HepG2 (cell line): ENCODE measurements around the gene FAF1. TPM values are rescaled to one million over a fixed set of nuclear protein-coding genes. Genes with fewer than 3 reads are reported as not detected.

ENCODE experiments used
- ATAC-seq: fragments of 200-7000 bp; cut with Tn5 transposase; 3 replicates; pipeline ENCODE4 v1.9.1; 2020; ENCODE audit warnings: mild to moderate bottlenecking, moderate library complexity
- BruUV-seq: library from RNA; stranded (reverse); fragments of 400-500 nt; replicated peaks from 2 replicates; lab custom pipeline; 2021; lab: Mats Ljungman, UMichigan
- CTCF ChIA-PET: fragments of 300-600 bp; formaldehyde crosslinking; extraction: SDS; loops from one replicate; lab custom pipeline; 2021; ENCODE audit warnings: low total read pairs, inconsistent platforms, low intra/inter-chr PET ratio; lab: Yijun Ruan, JAX
- POLR2A ChIA-PET: fragments of 350-600 bp; sonication (Branson Sonifier 250); formaldehyde crosslinking; loops from one replicate; lab custom pipeline; 2020; ENCODE audit warnings: antibody characterized with exemption, inconsistent platforms; lab: Yijun Ruan, JAX
- DNase-seq: peaks from one replicate; pipeline ENCODE4 v3.0.0-alpha.2; 2015; ENCODE audit warnings: low spot score
- FAIRE-seq: peaks from 3 replicates; lab custom pipeline; 2011; peaks lifted over from hg19 to GRCh38; lab: Jason Lieb, UNC
- H2AFZ ChIP-seq: one replicate; pipeline ENCODE4 v1.6.1; 2011; ENCODE audit warnings: low read length, inconsistent platforms
- H3K27ac ChIP-seq: fragments of 300-600 bp; 3 replicates; pipeline ENCODE4 v1.8.0; 2011; ENCODE audit warnings: mixed run types, mild to moderate bottlenecking, mixed read lengths, low read length, inconsistent platforms; ENCODE audit not compliant: insufficient read depth; ENCODE audit errors: extremely low read length
- H3K27me3 ChIP-seq, 2 experiments: fragments of 200-600 bp in 1 of 2; 2 replicates in 1 of 2; 3 replicates in 1 of 2; pipeline versions ENCODE4 v1.6.0 to v1.8.0; 2011; ENCODE audit warnings: low read length in 2 of 2, mild to moderate bottlenecking in 2 of 2, moderate library complexity in 2 of 2, inconsistent platforms in 1 of 2; ENCODE audit not compliant: insufficient read depth in 2 of 2, control insufficient read depth in 1 of 2
- H3K36me3 ChIP-seq, 2 experiments: fragments of 200-600 bp in 1 of 2; replicated peaks in 1 of 2; 2 replicates in 1 of 2; 3 replicates in 1 of 2; pipeline versions ENCODE4 v1.5.1 to v1.8.0; 2011; ENCODE audit warnings: low read length in 2 of 2, inconsistent platforms in 1 of 2; ENCODE audit not compliant: insufficient read depth in 2 of 2, control insufficient read depth in 1 of 2
- H3K4me1 ChIP-seq: 2 replicates; pipeline ENCODE4 v1.5.1; 2012; ENCODE audit warnings: low read length, inconsistent platforms; ENCODE audit not compliant: insufficient read depth
- H3K4me2 ChIP-seq: 2 replicates; pipeline ENCODE4 v1.6.0; 2011; ENCODE audit warnings: low read depth, low read length, inconsistent platforms
- H3K4me3 ChIP-seq, 3 experiments: fragments of 200-600 bp in 1 of 3; sonication (generic), shearing (Covaris generic) in 1 of 3; replicated peaks in 1 of 3; 2 replicates each; pipeline ENCODE4 v1.5.1; 2011 to 2016; ENCODE audit warnings: low read length in 3 of 3, inconsistent platforms in 2 of 3, low read depth in 2 of 3, mild to moderate bottlenecking in 2 of 3, control low read depth in 1 of 3, mixed read lengths in 1 of 3; ENCODE audit not compliant: insufficient read depth in 1 of 3
- H3K79me2 ChIP-seq: one replicate; pipeline ENCODE4 v1.6.1; 2011; ENCODE audit warnings: low read length, inconsistent platforms; ENCODE audit not compliant: insufficient read depth
- H3K9ac ChIP-seq: 2 replicates; pipeline ENCODE4 v1.6.0; 2011; ENCODE audit warnings: mild to moderate bottlenecking, low read depth, low read length, inconsistent platforms; ENCODE audit not compliant: insufficient read depth
- H3K9me3 ChIP-seq: 2 replicates; pipeline ENCODE4 v1.5.1; 2012; ENCODE audit warnings: mild to moderate bottlenecking, low read length
- H4K20me1 ChIP-seq: 2 replicates; pipeline ENCODE4 v1.6.0; 2011; ENCODE audit warnings: inconsistent platforms, mild to moderate bottlenecking, low read length, moderate library complexity; ENCODE audit not compliant: insufficient read depth
- ELK4 ChIP-seq: sonication (generic); formaldehyde crosslinking; IDR thresholded peaks from 2 replicates; pipeline ENCODE4 v1.9.0; 2021; ENCODE audit warnings: missing genetic modification reagents, borderline replicate concordance
- FOXO1 ChIP-seq: sonication (generic); formaldehyde crosslinking; IDR thresholded peaks from 2 replicates; pipeline ENCODE4 v1.4.0; 2020; ENCODE audit warnings: missing genetic modification reagents
- IRF9 ChIP-seq: sonication (generic); formaldehyde crosslinking; IDR thresholded peaks from 2 replicates; pipeline ENCODE4 v1.8.0; 2022; ENCODE audit warnings: missing genetic modification reagents, mild to moderate bottlenecking, borderline replicate concordance
- JARID2 ChIP-seq: sonication (generic); formaldehyde crosslinking; IDR thresholded peaks from 2 replicates; pipeline ENCODE4 v1.8.1; 2023; ENCODE audit warnings: missing genetic modification reagents, inconsistent platforms; ENCODE audit not compliant: insufficient replicate concordance
- MED1 ChIP-seq: sonication (generic); formaldehyde crosslinking; IDR thresholded peaks from 2 replicates; pipeline ENCODE4 v1.4.0; 2020; ENCODE audit warnings: missing genetic modification reagents
- PCBP2 ChIP-seq: fragments of 200-400 bp; formaldehyde crosslinking; optimal IDR thresholded peaks from 2 replicates; pipeline ENCODE3; 2018; ENCODE audit warnings: low read length, low read depth; ENCODE audit not compliant: poor library complexity, severe bottlenecking
- RERE ChIP-seq: IDR thresholded peaks from 2 replicates; pipeline ENCODE4 v1.6.1; 2016; ENCODE audit warnings: low read depth, missing genetic modification reagents, missing compliant biosample characterization
- ZBTB10 ChIP-seq: sonication (generic); formaldehyde crosslinking; IDR thresholded peaks from 2 replicates; pipeline ENCODE4 v1.4.0; 2020; ENCODE audit warnings: missing genetic modification reagents, borderline replicate concordance
- ZNF512B ChIP-seq: sonication (generic); formaldehyde crosslinking; IDR thresholded peaks from 2 replicates; pipeline ENCODE4 v1.5.1; 2020; ENCODE audit warnings: missing genetic modification reagents, mild to moderate bottlenecking, borderline replicate concordance
- ZSCAN22 ChIP-seq: sonication (generic); formaldehyde crosslinking; IDR thresholded peaks from 2 replicates; pipeline ENCODE4 v1.4.0; 2020; ENCODE audit warnings: mild to moderate bottlenecking, missing genetic modification reagents
- whole genome bisulfite sequencing: methylation state at CpG from one replicate; pipeline ENCODE4 v1.1.6; 2017; ENCODE audit warnings: low lambda C conversion rate; 5-methylcytosine and 5-hydroxymethylcytosine counted together
- in situ Hi-C: cut with HindIII; loops from 2 replicates; pipeline ENCODE4 v1.10.0; 2017; ENCODE audit warnings: low pct_unique_long_range_greater_than_20kb; ENCODE audit not compliant: extremely low pct_ligation_motif_present
- intact Hi-C: fragments of 100-400 bp; cut with micrococcal nuclease; formaldehyde crosslinking; loops from one replicate; pipeline ENCODE4 v1.10.0; 2022; ENCODE audit not compliant: unreplicated experiment
- polyA plus RNA-seq, 8 experiments: library from polyadenylated mRNA; depleted of rRNA in 3 of 8; stranded (reverse) in 7 of 8; unstranded in 1 of 8; fragments of >200 nt; fragmentation: Illumina TruSeq in 4 of 8; extraction: Trizol in 4 of 8; gene quantifications; 2 replicates each; pipeline versions ENCODE4 v1.2.1 to v1.2.3, GENCODE V29; 2011 to 2016; ENCODE audit warnings: low read depth in 4 of 8, missing spikeins in 1 of 8, mixed read lengths in 1 of 8; ENCODE audit not compliant: insufficient read depth in 1 of 8
- total RNA-seq, 5 experiments: library from RNA; depleted of rRNA; stranded (reverse); fragments of >200 nt; fragmentation: Illumina TruSeq; extraction: Trizol; gene quantifications; 2 replicates each; pipeline ENCODE4 v1.2.3, GENCODE V29; 2016; ENCODE audit warnings: low read depth in 1 of 5

FAF1 gene
- total and polyA plus RNA-seq, 2 of the 13 experiments (the other 11 are each of a cell fraction or from before 2014, with no cell fraction given), result 19.4 to 63.3 TPM

- FAIRE-seq (no peak), ATAC-seq (no peak), DNase-seq (no peak)
- intact Hi-C loops (no loop called here), in situ Hi-C loops (no loop called here)
- H3K36me3 ChIP-seq, result no peaks in the 10 kb centered on the region; a peak in 1 of 5 replicates
- 36% methylated on average over 15 of the region's 28 CpGs for WGBS
- H4K20me1 ChIP-seq, result no peaks in the 10 kb centered on the region
- peaks cover 14% of the 10 kb centered on the region; the same call in 1 of the 2 replicates for H3K4me1 ChIP-seq
- H3K79me2 ChIP-seq, result no peaks in the 10 kb centered on the region
- H3K9ac ChIP-seq, result no peak overlapping the region
- ChIA-PET POLR2A (no interaction called here), CTCF (no interaction called here)
- no peak overlapping the region for H3K27ac ChIP-seq
- BruUV-seq, result no TSS peak
- no peak overlapping the region for H3K4me3 ChIP-seq
- no peaks in the 10 kb centered on the region for H3K9me3 ChIP-seq
- H3K27me3 ChIP-seq, result peaks cover 13 to 83% of the 10 kb centered on the region in 2 experiments
- H2AFZ ChIP-seq, result no peak overlapping the region
- no peak overlapping the region for H3K4me2 ChIP-seq
- TF ChIP-seq ZNF512B (CRISPR knock-in tag) (no peak), PCBP2 (no peak), FOXO1 (CRISPR knock-in tag) (no peak), ZSCAN22 (CRISPR knock-in tag) (no peak), RERE (CRISPR knock-in tag) (no peak), ZBTB10 (CRISPR knock-in tag) (no peak), ELK4 (CRISPR knock-in tag) (no peak), MED1 (CRISPR knock-in tag) (no peak), JARID2 (no peak), IRF9 (CRISPR knock-in tag) (no peak)
These were observed 533.4 kb downstream of the FAF1 start for GRCh38 chr1:50426702-50427085.
